ENCODE measurements around the gene NEURL4. TPM values are rescaled to one million over a fixed set of nuclear protein-coding genes. Genes with fewer than 3 reads are reported as not detected.
"Not testable (repeated sequence)": the region's sequence is repeated elsewhere in the genome, so short reads cannot be mapped to it uniquely, and the experiment has no call there.

The NEURL4 gene
- total and polyA plus RNA-seq, 4 experiments from 2014 or later = 0.97 to 81.6 (median 38.1) TPM

DNA sequence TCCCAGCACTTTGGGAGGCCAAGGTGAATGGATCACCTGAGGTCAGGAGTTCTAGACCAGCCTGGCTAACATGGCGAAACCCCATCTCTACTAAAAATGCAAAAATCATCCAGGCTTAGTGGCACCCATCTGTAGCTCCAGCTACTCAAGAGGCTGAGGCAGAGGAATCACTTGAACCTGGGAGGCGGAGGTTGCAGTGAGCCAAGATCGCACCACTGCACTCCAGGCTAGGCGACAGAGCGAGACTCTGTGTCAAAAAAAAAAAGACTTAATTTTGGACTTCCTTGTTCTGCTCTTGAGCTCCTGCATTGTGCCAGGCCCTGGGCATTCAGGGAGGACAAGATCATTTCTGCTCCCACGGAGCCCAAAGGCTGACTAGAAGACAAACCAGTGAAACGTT, 8.5 kb upstream of the NEURL4 start:
- POLR2A ChIA-PET (ENCODE audit: partially characterized antibody) = interaction anchor here (0.6 to 7.4 kb wide), 24 partner anchors 9 to 378 kb away, joined by 3 to 187 read pairs (median 11); partner anchors contain the start of genes CTDNEP1, GPS2, KCTD11 and MPDU1
- H3K27ac ChIP-seq (ENCODE audit: low read depth, low read length) = peak overlapping the region; percentile 74

DNA sequence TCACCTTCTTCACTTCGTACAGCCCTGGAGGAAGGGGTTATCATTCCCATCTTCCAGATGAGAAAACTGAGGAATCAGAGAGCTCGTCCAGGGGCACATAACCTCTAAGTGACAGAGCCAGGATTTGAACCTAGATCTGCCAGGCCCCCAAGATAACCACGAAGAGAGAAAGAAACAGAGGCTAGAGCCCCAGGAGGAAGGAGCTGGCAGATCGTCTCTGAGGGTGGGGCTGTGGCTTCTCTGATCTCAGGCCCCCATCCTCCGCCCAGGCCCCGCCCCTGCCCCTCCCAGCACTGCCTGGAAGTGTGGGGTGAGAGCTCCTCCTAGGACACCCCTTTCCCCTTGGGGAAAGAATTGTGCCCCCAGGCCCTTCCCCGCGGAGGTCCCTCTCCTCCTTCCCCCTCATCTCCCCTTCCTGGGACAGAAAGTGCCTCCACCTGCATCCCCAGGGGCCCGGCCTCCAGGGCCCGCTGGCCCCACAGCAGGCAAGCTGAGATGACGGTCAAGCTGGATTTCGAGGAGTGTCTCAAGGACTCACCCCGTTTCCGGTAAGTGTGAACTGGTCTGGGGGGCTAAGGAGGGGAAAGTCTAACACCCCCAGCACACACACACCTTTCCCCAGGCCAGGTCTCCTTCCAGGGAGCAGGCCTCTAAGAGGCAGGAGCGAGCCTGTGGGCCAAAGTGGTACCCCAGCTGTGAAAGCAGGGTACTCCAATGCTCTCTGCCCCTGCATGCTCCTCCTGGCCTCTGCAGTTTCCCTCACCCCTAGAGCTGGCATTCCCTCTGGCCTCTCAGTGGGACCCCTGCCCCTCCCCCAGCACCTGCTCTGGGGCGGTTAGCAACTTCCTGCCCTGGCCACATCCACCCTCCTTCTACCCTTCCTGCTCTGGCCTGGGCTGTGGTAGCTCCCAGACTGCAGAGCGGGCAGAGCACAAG, 7.4 kb upstream of the NEURL4 start, which contains the start of gene ACAP1:
TSS of gene ACAP1 (plus strand) at position 290 of the 936 bp plus-strand sequence. CDS start at position 496, 206 bp downstream.
- ChIA-PET CTCF (ENCODE audit: partially characterized antibody) (interaction anchor here (0.6 to 5.8 kb wide), 28 partner anchors 9 to 783 kb away, joined by 3 to 115 read pairs (median 5); partner anchors contain the start of genes GPS2, PHF23, TMEM102 and TMEM95), POLR2A (ENCODE audit: partially characterized antibody) (interaction anchor here (0.6 to 7.4 kb wide), 40 partner anchors 8 to 508 kb away, joined by 3 to 187 read pairs (median 6); partner anchors contain the start of genes ACADVL, CTDNEP1, DLG4 and DVL2)
- Histone ChIP-seq H3K27ac (ENCODE audit: low read depth, low read length) (peak within 1 kb of the TSS; percentile 74), H3K27me3 (ENCODE audit: insufficient read depth, low read length) (no peaks in the 10 kb centered on the region), H3K4me3 (ENCODE audit: low read length in 2 of 2) (peak within 1 kb of the TSS; percentile 94 to 98), H3K9me3 (ENCODE audit: control insufficient read depth in 1 of 2, low read length in 2 of 2) (no peaks in the 10 kb centered on the region), H3K36me3 (ENCODE audit: insufficient read depth, low read length) (peaks cover 15% of the 10 kb centered on the region), H3K4me1 (ENCODE audit: insufficient read depth, low read length) (peaks cover 81% of the 10 kb centered on the region)
- DNase-seq = peak; percentile 78 to 90 (median 81)
- Mint-ChIP-seq H3K27me3 (no peaks in the 10 kb centered on the region), H3K27ac (peak within 1 kb of the TSS; percentile 89 to 99 (median 97)), H3K4me3 (peak within 1 kb of the TSS; percentile 88 to 99 (median 98)), H3K36me3 (peaks cover 21 to 29% of the 10 kb centered on the region in 2 donors), H3K4me1 (peaks cover 38 to 75% (median 56%) of the 10 kb centered on the region in 4 donors), H3K9me3 (peaks cover 0 to under 1% (median 0%) of the 10 kb centered on the region in 8 donors)
- intact Hi-C loops (cut with micrococcal nuclease) = loop anchor here (1.0 to 2.0 kb wide), 5 partner anchors 7 to 68 kb away; partner anchors contain the start of genes NEURL4 and TMEM256

More for the DNA sequence above, 8.5 kb upstream of the NEURL4 start:
- H3K9me3 Mint-ChIP-seq; H3K9me3 ChIP-seq (ENCODE audit: control insufficient read depth in 1 of 2, low read length in 2 of 2); H3K27me3 ChIP-seq (ENCODE audit: insufficient read depth, low read length); DNase-seq; H3K27me3 Mint-ChIP-seq: not testable (repeated sequence)
- peaks cover 25% of the 10 kb centered on the region for H3K36me3 ChIP-seq (ENCODE audit: insufficient read depth, low read length)
- H3K4me3 ChIP-seq (ENCODE audit: low read length in 2 of 2) = peak overlapping the region; percentile 94 to 98
- H3K4me1 Mint-ChIP-seq = peaks cover 32 to 69% (median 50%) of the 10 kb centered on the region in 4 donors
- CTCF ChIA-PET (ENCODE audit: partially characterized antibody) = interaction anchor here (0.9 to 5.8 kb wide), 13 partner anchors 8 to 782 kb away, joined by 3 to 115 read pairs (median 14); partner anchors contain the start of genes GPS2, PHF23, TMEM102 and TMEM95
- peak overlapping the region; percentile 88 to 99 (median 98) for H3K4me3 Mint-ChIP-seq
- intact Hi-C loops (cut with micrococcal nuclease) = loop anchor here (1.0 to 2.0 kb wide), 2 partner anchors 8 to 29 kb away; partner anchors contain the start of gene NEURL4
- H3K4me1 ChIP-seq (ENCODE audit: insufficient read depth, low read length) = peaks cover 75% of the 10 kb centered on the region
- H3K36me3 Mint-ChIP-seq = peaks cover 23 to 39% of the 10 kb centered on the region in 2 donors
- peak overlapping the region; percentile 89 to 99 (median 97) for H3K27ac Mint-ChIP-seq

- H3K36me3 ChIP-seq (ENCODE audit: insufficient read depth, low read length); H3K9me3 ChIP-seq (ENCODE audit: control insufficient read depth in 1 of 2, low read length in 2 of 2); H3K9me3 Mint-ChIP-seq; H3K27me3 ChIP-seq (ENCODE audit: insufficient read depth, low read length); H3K27me3 Mint-ChIP-seq; H3K4me3 ChIP-seq (ENCODE audit: low read length in 2 of 2); DNase-seq: not testable (repeated sequence)
- peak overlapping the region; percentile 59 to 99 (median 94) for H3K4me3 Mint-ChIP-seq
- peaks cover 38 to 76% (median 57%) of the 10 kb centered on the region in 4 donors for H3K4me1 Mint-ChIP-seq
- Histone ChIP-seq H3K27ac (ENCODE audit: low read depth, low read length) (peak overlapping the region; percentile 74), H3K4me1 (ENCODE audit: insufficient read depth, low read length) (peaks cover 80% of the 10 kb centered on the region)
- H3K36me3 Mint-ChIP-seq = peaks cover 18 to 25% of the 10 kb centered on the region in 2 donors
- peak overlapping the region; percentile 89 to 99 (median 97) for H3K27ac Mint-ChIP-seq
- CTCF ChIA-PET (ENCODE audit: partially characterized antibody) = interaction anchor here (0.6 to 5.8 kb wide), 24 partner anchors 10 to 783 kb away, joined by 3 to 115 read pairs (median 5); partner anchors contain the start of genes GPS2, TMEM102, TMEM95 and TP53
- POLR2A ChIA-PET (ENCODE audit: partially characterized antibody) = interaction anchor here (0.6 to 7.4 kb wide), 30 partner anchors 11 to 351 kb away, joined by 3 to 187 read pairs (median 10); partner anchors contain the start of genes ACADVL, CTDNEP1, DLG4 and DVL2
- intact Hi-C loops (cut with micrococcal nuclease) = loop anchor here (1.0 to 2.0 kb wide), 4 partner anchors 11 to 69 kb away; partner anchors contain the start of gene TMEM256
These were observed 6.6 kb upstream of the NEURL4 start for GRCh38 chr17:7335765-7336164.

DNA sequence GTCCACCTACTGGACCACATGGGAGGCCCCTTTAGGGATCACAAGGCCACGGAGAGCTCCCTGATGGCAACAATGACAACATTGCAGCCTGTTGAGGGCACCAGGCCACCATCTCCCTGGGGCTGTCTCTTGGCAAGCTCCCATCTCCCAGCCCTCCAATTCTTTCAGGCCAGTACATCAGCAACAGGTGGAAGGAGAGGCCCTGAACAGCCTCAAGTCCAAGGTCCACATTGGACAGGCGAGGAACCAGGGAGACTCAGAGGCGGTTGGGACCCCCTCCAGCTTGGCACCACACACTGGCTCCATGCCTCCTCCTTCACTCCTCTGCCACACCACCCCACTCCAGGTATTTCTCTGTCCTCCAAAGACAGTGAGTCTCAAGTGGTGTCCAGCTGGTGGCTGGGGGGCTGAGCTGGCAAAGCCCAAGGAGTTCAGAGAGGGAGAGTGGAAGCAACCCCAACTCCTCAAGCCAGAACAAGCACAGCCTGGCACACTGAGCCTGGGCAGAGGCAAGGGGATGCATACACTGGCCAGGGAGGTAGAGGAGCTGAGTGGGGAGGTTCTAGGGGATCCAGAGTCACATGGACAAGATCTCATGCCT, 5.9 kb upstream of the NEURL4 start:
- Histone ChIP-seq H3K36me3 (ENCODE audit: insufficient read depth, low read length) (peaks cover 6% of the 10 kb centered on the region), H3K4me3 (ENCODE audit: low read length in 2 of 2) (no peak overlapping the region), H3K9me3 (ENCODE audit: control insufficient read depth in 1 of 2, low read length in 2 of 2) (no peaks in the 10 kb centered on the region), H3K27me3 (ENCODE audit: insufficient read depth, low read length) (no peaks in the 10 kb centered on the region), H3K27ac (ENCODE audit: low read depth, low read length) (no peak overlapping the region), H3K4me1 (ENCODE audit: insufficient read depth, low read length) (peaks cover 86% of the 10 kb centered on the region)
- intact Hi-C loops (cut with micrococcal nuclease) = no loop called here
- ChIA-PET CTCF (ENCODE audit: partially characterized antibody) (interaction anchor here (1.0 to 5.8 kb wide), 15 partner anchors 10 to 289 kb away, joined by 3 to 115 read pairs (median 8); partner anchors contain the start of genes GPS2, TMEM102 and TMEM95), POLR2A (ENCODE audit: partially characterized antibody) (interaction anchor here (0.6 to 7.4 kb wide), 15 partner anchors 13 to 252 kb away, joined by 3 to 187 read pairs (median 11); partner anchors contain the start of genes ACADVL, DLG4, GABARAP and GPS2)
- H3K36me3 Mint-ChIP-seq = peaks cover 14 to 20% of the 10 kb centered on the region in 2 donors
- peak overlapping the region in 6 of 7 donors; percentile 85 to 99 (median 94) for H3K27ac Mint-ChIP-seq
- H3K27me3 Mint-ChIP-seq = no peaks in the 10 kb centered on the region
- DNase-seq = peak in 1 of 5 donors; percentile 27
- H3K4me3 Mint-ChIP-seq = peak overlapping the region; percentile 59 to 99 (median 80)
- H3K4me1 Mint-ChIP-seq = peaks cover 38 to 77% (median 57%) of the 10 kb centered on the region in 4 donors
- H3K9me3 Mint-ChIP-seq = no peaks in the 10 kb centered on the region

DNA sequence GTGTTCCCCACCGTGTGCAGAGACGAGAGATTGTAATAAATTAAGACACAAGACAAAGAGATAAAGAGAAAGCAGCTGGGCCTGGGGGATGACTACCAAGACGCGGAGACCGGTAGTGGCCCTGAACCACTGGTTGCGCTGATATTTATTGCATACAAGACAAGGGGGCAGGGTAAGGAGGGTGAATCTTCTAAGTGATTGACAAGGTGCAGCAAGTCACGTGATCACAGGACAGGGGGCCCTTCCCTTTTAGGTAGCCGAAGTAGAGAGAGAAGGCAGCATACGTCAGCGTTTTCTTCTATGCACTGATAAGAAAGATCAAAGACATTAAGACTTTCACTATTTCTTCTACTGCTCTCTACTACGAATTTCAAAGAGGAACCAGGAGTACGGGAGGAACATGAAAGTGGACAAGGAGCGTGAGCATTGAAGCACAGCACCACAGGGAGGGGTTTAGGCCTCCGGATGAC, 3.5 kb upstream of the NEURL4 start:
- intact Hi-C loops (cut with micrococcal nuclease); H3K27me3 ChIP-seq (ENCODE audit: insufficient read depth, low read length); H3K27ac ChIP-seq (ENCODE audit: low read depth, low read length); CTCF ChIA-PET (ENCODE audit: partially characterized antibody); H3K27me3 Mint-ChIP-seq; H3K36me3 ChIP-seq (ENCODE audit: insufficient read depth, low read length); H3K9me3 ChIP-seq (ENCODE audit: control insufficient read depth in 1 of 2, low read length in 2 of 2); H3K9me3 Mint-ChIP-seq: not testable (repeated sequence)
- POLR2A ChIA-PET (ENCODE audit: partially characterized antibody) = interaction anchor here (1.1 to 7.4 kb wide), 3 partner anchors 11 to 98 kb away, joined by 3 to 187 read pairs (median 4); partner anchors contain the start of genes DVL2 and GPS2
- H3K4me1 ChIP-seq (ENCODE audit: insufficient read depth, low read length) = peaks cover 72% of the 10 kb centered on the region
- peaks cover 5 to 15% of the 10 kb centered on the region in 2 donors for H3K36me3 Mint-ChIP-seq
- H3K4me3 ChIP-seq (ENCODE audit: low read length in 2 of 2) = peak overlapping the region in 1 of 2 donors; percentile 22
- peaks cover 43 to 80% (median 63%) of the 10 kb centered on the region in 4 donors for H3K4me1 Mint-ChIP-seq
- H3K4me3 Mint-ChIP-seq = peak overlapping the region; percentile 61 to 79 (median 74)
- DNase-seq = peak; percentile 55 to 86 (median 71)
- peak overlapping the region; percentile 92 to 97 (median 94) for H3K27ac Mint-ChIP-seq

DNA sequence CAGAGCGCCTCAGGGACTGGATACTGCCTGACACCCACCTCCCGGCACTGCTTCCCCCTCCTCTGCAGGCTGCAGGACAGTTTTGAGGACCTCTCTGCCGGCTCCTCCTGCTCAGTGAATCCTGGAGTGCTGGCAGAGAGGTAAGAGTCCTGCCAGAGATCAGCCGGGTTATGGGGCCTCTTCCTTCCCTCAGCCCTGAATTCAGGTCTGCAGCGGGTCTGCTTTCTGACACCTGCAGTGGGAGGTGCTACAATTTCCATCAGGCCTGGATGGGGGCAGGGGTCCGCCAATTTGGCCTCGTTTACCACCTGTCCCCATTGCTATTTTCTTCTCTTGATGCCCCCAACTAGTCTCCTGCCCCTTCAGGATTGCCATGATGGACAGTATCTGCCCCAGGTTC, 3.0 kb upstream of the NEURL4 start:
- H3K27ac Mint-ChIP-seq = peak overlapping the region; percentile 92 to 97 (median 94)
- Histone ChIP-seq H3K9me3 (ENCODE audit: control insufficient read depth in 1 of 2, low read length in 2 of 2) (no peaks in the 10 kb centered on the region), H3K27me3 (ENCODE audit: insufficient read depth, low read length) (no peaks in the 10 kb centered on the region), H3K4me1 (ENCODE audit: insufficient read depth, low read length) (peaks cover 67% of the 10 kb centered on the region), H3K27ac (ENCODE audit: low read depth, low read length) (no peak overlapping the region), H3K36me3 (ENCODE audit: insufficient read depth, low read length) (no peaks in the 10 kb centered on the region), H3K4me3 (ENCODE audit: low read length in 2 of 2) (peak overlapping the region in 1 of 2 donors; percentile 22)
- ChIA-PET POLR2A (ENCODE audit: partially characterized antibody) (interaction anchor here (1.1 to 7.4 kb wide), 3 partner anchors 12 to 97 kb away, joined by 3 to 187 read pairs (median 4); partner anchors contain the start of genes DVL2 and GPS2), CTCF (ENCODE audit: partially characterized antibody) (no interaction called here)
- peaks cover 42 to 75% (median 60%) of the 10 kb centered on the region in 4 donors for H3K4me1 Mint-ChIP-seq
- H3K9me3 Mint-ChIP-seq = peaks cover 0 to 4% (median 0%) of the 10 kb centered on the region in 8 donors
- H3K4me3 Mint-ChIP-seq = peak overlapping the region; percentile 61 to 79 (median 74)
- H3K27me3 Mint-ChIP-seq = no peaks in the 10 kb centered on the region
- H3K36me3 Mint-ChIP-seq = peaks cover 3 to 10% of the 10 kb centered on the region in 2 donors
- intact Hi-C loops (cut with micrococcal nuclease) = no loop called here
- DNase-seq = peak in 1 of 5 donors; percentile 25

Data from CD4-positive, alpha-beta memory T cell (primary cell).